Urothelium cell line (cell line): ENCODE data around the gene FCER1G.

Experiments
- DNase-seq: peaks from one replicate; pipeline ENCODE4 v3.0.0; 2011; ENCODE audit warnings: low spot score, mixed read lengths
- FAIRE-seq: peaks from 2 replicates; lab custom pipeline; 2011; peaks lifted over from hg19 to GRCh38; lab: Jason Lieb, UNC

The FCER1G gene

DNA sequence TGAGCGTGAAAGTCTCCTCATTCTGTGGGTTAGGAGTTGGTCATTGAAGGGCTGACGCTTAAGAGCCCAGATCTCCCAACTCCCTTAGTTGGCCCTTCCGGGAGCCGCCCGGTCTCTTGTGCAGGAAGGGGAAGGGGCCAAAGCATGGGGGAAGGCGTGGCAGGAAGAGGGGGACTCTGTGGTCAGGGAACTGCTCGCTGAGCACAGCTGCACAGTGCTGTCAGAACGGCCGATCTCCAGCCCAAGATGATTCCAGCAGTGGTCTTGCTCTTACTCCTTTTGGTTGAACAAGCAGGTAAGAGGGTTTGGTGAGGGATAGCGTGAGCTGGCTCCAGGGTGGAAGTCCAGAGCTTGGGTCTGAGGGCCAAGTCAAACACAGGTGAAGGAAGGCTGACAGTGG, at the start of gene FCER1G:
FCER1G (plus strand) TSS at position 220 of the 400 bp plus-strand sequence; CDS start at position 247, 27 bp downstream.
- DNase-seq (no peak), FAIRE-seq (no peak)

DNA sequence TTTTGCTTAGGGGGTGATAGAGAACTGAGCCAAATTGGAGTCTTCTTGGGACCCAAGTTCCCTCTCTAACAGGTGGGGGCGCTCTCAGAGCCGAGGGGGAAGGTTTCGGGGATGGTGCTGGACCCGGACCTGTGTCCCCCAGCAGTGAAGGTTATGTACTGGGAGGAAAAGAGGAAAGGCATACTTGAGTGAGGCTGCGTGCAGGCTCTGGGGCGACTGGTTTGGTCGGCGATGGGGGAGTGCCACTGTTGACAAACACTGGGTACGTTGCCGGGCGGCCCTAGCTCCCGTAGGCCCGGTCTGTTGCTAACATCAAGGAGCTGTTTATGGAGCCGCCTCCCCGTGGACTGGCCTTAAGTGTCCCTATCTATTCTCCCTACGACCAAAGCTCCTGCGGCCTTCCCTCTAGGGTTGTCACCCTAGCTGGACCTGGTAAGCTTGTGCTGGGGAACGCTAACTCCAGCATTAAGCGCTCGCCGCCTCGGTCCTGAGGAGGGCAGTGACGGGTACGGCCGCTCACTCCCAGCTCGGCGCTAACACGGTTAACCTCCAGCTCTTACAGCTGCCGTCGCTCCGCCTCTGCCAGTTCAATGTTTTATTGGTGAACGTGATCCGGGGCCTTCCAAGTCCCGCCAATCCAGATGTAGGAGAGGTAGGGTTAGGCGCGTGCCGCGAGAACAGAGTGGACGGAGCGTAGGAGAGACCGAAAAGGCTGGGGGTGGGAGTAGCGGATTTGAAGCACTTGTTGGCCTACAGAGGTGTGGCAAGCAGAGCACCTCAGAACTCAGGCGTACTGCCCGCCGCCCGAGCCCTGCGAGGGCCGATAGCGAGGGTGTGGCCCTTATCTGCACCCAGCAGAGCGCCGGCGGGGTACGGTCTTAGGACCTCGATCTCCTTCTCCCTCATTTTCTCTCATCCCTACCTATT, 49.1 kb upstream of the FCER1G start, which contains the start of gene PPOX:
PPOX (plus strand) TSS at position 685 of the 927 bp plus-strand sequence. CDS start 422 bp downstream, outside the sequence.
- DNase-seq (peak; percentile 93), FAIRE-seq (peak; percentile 5)

DNA sequence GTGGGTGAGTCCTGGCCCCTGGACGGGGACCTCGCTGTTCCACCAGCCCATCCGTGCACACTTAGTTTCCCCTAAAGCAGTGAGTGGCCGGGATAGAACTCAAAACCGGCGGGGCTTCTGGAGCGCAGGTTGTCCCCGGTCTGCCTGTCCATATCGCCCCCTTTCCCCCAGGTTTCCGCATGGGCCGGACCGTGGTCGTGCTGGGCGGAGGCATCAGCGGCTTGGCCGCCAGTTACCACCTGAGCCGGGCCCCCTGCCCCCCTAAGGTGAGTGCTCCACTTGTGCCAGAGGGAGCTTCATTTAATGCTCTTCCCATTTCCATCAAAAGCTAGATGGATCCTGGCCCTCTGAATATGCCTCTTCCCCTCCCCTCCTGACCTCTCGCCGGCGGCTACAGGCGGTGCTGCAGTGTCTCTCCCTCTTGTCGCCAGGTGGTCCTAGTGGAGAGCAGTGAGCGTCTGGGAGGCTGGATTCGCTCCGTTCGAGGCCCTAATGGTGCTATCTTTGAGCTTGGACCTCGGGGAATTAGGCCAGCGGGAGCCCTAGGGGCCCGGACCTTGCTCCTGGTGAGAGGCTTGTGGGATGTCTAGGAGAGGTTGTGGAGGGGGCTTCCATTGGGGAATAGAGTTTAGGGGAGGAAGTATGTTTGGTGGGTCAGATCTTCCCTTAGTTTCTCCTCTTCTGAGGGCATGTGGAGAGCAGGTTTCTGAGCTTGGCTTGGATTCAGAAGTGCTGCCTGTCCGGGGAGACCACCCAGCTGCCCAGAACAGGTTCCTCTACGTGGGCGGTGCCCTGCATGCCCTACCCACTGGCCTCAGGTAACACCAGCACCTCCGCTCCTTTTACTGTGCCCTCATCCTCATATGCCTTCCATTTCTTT, 48.2 kb upstream of the FCER1G start:
- FAIRE-seq (no peak), DNase-seq (no peak)

DNA sequence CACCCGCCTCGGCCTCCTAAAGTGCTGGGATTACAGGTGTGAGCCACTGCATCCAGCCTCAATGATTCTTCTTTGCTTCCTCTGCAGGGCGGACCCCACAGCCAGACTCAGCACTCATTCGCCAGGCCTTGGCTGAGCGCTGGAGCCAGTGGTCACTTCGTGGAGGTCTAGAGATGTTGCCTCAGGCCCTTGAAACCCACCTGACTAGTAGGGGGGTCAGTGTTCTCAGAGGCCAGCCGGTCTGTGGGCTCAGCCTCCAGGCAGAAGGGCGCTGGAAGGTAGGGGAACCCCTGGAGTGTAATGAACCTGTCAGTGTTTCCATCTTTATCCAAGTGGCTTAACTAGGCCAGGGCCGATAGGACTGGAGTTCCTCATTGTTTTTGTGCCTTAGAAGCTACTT, 46.2 kb upstream of the FCER1G start:
- FAIRE-seq (no peak), DNase-seq (no peak)

DNA sequence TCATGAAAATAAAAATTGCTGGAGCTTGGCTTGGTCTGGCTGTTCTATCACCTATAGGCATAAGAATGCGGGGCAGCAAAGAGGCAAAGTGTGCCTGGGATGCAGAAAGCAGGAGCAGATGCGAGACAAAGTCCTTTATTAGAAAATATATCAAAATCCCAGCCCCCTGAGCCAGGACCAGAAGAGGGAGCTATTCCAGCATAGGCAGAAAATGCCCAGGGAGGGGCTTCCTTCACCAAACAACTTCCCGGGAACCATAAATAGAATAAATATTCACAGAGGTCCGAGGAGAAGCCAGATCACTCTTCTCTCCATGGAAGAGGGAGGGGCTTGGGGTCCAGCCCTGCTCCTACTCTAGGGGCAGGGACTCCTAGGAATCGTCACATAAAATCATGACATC, 43.9 kb upstream of the FCER1G start:
- no peak for DNase-seq
- FAIRE-seq, result no peak

DNA sequence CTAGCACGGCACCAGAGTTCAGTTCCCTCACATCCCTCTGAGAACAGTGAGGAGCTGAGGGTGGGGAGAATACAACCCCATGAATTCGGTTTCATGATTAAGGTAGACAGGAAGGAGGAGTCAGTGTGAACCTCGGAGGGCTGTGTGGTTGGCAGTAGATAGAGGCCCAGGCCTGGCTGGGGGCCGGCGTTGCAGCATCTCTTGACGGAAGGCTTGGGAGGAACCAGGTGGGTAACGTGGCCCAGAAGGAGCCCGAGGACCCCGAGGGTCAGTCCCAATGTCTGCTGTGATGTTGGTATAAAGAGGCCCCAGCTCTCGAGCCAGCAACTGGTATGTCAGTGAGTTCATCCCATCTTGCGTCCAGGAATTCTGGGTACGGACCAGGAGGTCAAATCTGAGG, 43.4 kb upstream of the FCER1G start:
- FAIRE-seq (no peak), DNase-seq (no peak)

DNA sequence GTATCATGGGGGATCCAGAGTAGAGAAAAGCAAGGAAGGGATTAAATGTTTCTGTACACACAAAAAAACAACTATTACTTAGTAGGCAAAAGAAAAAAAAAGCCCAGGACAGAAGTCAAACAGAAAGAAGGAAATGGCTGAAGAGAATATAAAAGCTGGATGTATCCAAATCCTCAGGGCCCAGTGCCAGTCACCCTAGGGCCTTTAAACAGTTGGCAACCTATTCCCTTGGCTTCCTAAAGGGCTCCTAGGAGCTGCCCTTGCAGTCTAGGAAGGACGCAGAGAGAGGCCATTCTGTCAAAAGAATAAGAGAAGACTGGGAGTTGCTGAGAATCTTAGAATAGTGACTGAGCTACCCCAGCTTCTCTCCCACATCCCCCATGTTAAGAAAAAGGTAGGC, 42.7 kb upstream of the FCER1G start:
- no peak for FAIRE-seq
- DNase-seq, result no peak

DNA sequence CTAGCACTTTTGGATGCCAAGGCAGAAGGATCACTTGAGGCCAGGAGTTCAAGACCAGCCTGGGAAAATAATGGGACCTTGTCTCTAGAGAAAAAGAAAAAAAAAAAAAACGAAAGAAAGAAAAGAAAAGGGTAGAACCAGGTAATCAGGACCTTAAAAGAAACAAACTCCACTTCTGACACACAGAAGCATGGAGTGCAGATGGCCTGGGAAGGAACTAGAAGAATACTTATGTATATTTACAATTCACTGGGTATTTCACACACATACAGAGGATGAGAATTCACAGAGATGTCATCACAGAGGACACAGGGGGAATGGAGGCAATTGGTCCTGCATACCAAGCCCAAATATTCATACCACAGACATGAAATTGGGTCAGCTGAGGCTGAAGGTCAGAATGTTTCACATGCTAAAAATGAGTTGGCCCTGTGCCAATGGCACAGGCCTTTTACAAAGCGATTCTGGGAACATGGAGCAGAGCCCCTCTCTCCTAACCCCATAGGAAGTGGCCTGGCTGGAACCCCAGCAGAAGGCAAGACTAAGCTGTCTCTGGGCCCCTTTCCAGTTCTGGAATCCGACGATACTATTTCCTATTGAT, 42.2 kb upstream of the FCER1G start:
- DNase-seq (no peak), FAIRE-seq (no peak)

DNA sequence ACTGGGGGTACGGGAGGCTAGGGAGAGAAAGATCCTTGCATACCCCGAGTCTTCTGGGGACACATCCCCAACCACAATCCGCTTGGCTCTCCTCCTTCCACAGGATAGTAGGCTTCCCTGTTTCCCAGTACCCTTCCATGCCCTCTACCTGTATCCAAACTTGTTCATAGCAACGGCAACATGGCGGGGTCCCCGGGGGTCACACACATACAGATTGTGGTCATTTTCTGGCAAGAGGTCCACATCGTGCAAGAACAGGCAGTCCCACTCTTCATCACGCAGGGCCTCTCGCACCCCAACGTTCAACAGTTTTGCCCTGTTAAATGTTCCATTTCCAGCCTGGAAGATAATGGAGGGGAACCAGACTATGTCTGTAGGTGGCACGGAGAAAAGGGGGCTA, 41.4 kb upstream of the FCER1G start:
- FAIRE-seq (no peak), DNase-seq (no peak)

DNA sequence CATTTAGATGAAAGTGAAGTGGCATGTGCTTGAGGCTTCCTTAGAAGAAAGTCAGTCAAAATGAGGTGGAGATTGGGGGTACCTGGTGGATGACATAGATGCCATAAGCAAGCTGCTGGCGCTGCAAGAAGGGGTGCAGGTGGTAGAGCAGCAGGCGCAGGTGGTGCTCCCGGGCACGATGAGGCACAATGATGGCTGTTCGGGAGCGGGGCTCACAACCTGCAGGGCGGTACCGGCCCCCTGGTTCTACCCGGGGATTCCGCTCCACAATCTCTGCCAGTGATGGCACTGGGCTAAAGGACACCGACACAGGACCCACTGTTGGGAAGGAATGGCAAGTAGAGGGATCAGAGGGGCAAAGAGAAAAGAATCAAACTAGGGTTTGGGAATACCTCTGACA, 40.2 kb upstream of the FCER1G start:
- FAIRE-seq (no peak), DNase-seq (no peak)

DNA sequence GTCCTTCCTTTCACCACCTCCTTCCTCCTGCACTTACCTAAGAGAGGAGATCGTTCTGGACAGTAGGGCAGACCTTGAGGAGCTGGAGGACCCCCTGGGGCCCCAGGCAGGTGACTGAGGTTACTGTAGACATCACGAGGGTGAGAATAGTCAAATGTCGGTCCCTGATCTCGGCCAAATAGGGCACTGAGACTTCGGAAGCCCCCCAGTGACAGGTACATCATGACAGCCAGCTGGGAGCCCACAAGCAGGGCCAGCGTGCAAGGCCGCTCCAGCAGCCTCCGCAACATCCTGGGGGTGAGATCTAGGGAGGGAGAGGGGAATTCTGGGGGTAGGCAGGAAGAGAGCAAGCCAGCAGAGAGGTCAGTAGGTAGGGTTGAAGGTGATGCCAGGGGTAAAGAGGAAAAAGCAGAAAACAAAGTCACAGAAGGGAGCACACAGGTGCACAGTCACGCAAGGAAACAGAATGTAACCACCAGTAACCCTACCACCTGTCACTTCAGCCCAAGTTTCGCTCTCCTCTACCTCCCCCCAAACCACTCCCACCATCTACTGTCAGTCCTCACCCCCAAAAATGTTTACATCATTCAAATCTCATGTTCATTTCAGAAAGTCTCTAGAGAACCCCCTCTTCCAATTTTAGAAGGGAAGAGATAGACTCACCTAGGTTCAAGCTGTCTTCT, 39.2 kb upstream of the FCER1G start:
- FAIRE-seq, result no peak

DNA sequence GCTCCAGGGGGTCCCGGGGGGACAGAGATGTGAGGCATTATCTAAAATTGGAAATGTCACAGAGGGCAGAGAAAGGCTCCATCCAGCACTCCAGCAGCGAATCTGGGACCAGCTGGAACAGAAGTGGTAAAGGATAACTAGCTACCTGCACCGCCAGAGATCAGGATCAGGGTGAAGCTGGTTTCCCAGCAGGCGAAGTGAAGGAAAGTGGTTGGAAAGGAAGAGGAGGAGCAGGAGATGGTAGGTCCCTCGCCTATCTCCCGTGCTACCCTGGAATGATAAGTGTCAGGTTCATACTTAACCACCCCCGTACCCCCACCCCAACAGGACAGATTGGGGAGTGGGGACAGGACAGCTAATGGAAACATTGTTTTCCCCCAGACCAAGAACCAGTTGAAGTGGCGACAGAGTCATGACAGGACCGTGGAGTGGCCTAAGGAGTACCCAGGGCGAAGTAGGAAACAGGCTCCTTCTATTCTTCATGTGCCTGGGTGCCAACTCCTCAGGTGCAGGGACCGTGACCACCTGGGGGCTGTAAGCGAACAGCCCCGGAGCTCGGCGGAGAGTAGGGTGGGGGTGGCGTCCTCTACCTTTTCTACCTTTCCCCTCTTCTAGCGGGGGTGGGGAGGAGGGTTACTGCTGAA, 38.5 kb upstream of the FCER1G start:
- DNase-seq, result no peak
- no peak for FAIRE-seq

More for the DNA sequence above, 39.2 kb upstream of the FCER1G start:
- no peak for DNase-seq

DNA sequence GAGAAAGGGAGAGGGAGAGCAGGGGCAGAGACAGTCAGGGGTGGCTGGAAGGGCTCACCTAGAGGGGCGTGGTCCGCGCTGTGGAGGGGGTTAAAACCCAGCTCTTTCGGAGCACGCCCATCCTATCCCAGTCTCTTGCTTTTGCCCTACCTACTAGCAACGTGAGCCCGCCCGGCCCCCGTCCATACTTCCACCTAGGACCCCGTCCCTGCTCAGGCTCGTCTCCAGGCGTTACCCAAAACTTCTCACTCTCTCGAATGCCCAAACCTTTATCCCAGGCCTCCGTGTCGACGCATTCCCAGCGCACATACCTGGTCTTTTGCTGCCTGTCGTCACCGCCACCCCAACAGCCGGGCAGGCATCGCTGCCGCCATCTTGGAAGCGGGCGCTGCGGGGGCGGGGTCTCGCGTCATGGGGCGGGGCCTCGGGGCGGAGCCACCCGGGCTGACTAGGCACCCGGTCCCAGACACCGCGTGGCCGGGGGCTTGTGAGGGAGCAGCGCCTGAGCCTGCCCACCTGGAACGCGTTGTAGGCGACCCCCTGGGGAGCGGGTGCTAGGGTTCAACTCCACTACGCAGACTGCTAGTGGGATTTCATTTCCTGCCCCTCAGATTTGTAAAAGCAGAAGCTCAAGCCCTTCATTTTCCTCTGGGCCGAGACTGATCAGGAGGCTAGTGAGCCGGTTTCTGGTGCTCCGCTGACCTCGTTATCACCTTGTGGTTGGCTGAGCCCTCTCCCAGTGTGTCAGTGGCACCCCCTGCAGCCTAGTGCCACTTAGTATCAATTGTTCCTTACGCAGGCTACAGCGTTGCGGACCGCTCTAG, 37.8 kb upstream of the FCER1G start, which contains the start of gene B4GALT3:
B4GALT3 (minus strand) TSS at position 396 of the 824 bp plus-strand sequence. CDS start 1,447 bp downstream, outside the sequence.
- DNase-seq (peak; percentile 96), FAIRE-seq (no peak)

DNA sequence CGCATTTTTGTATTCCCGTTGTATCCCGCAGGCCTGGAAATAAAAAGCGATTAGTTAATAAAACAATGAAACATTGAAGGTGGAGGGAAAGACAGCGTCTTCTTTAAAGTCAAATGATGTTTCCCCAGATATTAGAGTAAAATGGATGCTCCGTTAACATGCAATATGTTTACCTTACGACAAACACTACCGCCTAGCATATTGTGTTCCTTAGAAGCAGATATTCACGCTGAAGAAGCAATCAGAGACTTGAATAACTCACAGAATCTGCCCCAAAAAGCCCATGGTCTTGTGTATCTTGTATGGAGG, 37.2 kb upstream of the FCER1G start:
- DNase-seq, result no peak
- no peak for FAIRE-seq

DNA sequence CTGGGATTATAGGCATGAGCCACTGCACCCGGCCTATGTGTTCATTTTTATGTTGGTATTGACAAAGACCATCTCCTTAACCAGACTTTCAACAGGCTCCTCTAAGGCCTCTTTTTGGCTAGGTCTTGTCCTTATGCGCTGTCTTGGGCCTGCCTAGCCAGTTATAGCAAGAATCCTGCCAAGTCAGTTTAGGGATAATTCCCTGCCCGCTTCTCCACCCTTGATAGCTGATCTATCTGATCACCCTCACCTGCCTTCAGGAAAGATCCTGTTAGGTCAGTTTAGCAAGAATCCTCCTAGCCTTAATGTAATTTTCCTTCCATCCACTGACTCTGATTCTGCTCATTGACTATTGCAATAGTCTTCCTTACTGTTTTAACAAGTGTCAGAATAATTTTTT, 35.4 kb upstream of the FCER1G start:
- no peak for FAIRE-seq
- DNase-seq, result no peak

DNA sequence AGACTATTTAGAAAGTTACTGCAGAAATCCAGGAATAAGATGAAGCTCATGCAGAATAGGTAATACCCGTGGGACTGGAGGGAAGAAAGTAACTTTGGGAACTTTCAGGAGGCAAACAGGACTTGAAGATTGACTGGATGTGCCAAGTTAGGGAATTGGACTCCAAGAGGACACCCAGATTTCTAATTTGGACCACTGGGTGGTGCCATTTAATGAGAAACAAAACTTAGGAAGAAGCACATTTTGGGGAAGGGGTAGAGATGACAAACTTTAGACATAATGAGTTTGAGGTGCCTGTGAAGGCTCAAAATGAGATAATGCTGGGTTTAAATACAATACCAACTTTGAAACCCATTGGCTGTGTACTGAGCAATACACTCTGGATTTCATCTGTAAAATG, 34.5 kb upstream of the FCER1G start:
- no peak for FAIRE-seq
- no peak for DNase-seq

DNA sequence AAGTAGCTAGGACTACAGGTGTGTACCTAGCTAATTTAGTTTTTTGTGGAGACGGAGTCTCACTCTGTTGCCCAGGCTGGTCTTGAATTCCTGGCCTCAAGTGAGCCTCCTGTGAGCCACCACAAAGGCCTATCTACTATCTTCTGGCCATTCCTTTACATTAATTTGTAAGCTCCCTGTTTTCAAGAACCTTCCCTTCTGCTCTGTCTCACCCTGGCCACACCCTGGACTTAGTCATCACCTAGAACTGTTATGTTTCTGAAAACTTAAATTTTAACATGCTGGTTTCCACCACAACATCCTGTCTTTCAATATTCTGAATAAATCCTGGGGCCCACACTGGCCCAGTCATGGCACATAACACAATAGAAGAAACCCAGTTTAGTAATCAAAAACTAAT, 32.9 kb upstream of the FCER1G start:
- FAIRE-seq, result no peak
- DNase-seq, result no peak

DNA sequence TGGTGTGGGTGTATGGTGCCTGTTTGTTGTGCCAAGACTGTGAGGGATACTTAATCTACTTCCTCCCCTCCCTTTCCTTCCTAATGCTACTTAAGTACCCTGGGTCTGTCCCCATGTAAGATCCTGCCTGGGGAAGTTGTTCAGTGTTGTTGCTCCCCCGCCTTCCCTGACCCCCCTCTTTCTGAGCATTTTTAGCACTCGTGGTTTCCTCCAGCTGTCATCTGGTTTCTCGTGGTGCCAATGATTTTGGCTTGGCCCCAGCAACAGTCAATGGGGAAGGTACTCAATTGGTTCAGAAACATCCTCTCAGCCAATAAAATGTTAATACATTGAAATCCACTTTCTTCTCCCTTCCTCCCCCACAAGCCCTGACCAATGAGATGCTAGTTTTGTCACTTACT, 29.8 kb upstream of the FCER1G start:
- FAIRE-seq, result no peak
- no peak for DNase-seq

DNA sequence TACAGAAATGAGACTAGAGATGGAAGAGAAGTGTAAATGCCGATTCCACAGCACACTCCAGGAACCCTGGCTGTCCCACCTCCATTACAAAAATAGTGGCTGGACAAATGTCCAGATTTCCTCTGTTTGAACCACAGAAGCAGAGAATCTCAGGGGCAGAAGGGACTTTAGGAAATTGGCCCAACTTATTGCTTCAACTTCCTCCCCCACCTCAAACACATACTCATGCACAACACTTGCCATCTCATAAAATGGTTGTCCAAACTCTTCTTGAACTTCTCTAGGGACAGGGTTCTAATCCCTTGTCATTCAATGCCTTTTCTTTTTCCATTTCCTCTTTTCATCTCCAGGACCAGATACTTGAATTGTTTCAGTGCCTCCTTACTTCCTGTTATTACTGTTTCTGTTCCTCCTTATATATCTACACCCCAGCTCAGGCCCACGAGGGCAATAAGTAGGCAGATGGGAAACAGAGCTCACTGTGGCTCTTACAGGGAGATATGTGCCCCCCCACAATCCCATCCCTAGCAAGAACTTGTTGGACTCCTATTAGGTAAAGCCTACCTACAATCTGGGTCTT, 29.3 kb upstream of the FCER1G start:
- FAIRE-seq (no peak), DNase-seq (no peak)
